Measurements from ENCODE around the gene KCTD17.
A peak's percentile ranks its signal among the peaks of the same experiment; 100 is the strongest.

KCTD17 gene

DNA sequence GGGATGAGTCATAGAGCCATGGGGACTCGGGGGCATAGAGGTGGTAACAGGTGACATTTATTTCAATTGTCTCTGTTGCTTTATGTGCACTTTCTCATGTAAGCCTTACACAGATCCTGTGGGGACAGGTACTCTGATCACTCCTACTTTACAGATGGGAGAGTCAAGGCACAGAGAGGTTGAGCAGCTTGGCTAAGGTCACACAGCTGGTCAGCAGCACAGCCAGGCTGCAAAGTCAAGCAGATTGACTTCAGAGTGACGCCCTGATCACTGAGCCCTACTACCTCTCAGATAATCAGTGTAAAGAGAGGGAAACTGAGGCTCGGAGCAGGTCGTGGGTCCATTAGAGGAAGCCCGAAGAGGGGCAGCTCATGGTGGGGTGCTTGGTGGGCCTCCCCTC is 54.4 kb downstream of the KCTD17 start:
- no peak overlapping the region for H3K27ac Mint-ChIP-seq
- no peak overlapping the region for H3K4me3 Mint-ChIP-seq
- no peak for ATAC-seq

DNA sequence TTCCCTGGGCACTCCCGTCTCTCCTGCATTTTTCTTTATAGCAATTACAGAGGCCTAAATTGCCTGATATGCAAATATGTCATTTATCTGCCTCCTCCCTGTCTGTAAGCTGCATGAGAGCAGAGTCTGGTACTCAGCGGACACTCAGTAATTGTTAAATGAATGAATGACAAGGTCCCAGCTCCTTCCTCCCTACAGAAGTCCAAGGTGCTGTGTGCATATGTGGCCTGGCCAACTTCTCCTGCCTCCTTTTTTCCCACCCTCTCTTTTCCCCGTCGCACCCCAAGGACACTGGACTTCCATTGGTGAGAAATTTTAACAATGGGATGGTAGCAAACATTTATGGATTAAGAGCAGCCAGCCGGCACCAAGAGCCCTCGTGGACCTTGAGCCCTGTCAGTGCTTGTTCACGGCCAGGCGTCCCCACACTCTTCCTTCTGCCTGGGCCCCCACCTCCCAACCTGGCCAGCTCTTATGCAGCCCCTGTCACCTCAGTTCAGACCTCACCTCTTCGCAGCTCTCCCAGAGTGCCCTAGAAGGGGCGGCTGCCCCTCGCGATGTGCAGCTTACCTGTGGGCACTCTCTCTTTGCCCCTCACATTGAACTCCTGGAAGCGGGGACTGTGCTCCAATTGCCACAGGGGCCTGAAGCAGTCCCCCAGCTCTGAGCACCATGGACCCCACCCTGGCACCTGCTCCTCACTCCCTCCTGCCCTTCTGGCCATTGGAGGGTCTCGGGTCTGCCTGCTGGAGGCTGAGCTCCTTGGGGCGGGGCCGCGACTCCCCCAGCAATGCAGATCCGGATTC is 56.5 kb downstream of the KCTD17 start:
- Mint-ChIP-seq H3K9me3 (no peaks in the 10 kb centered on the region), H3K4me3 (no peak overlapping the region), H3K27me3 (peaks cover 37% of the 10 kb centered on the region), H3K27ac (no peak overlapping the region), H3K36me3 (no peaks in the 10 kb centered on the region), H3K4me1 (peaks cover 10% of the 10 kb centered on the region)
- ATAC-seq, result no peak

More for the DNA sequence above, 54.4 kb downstream of the KCTD17 start:
- peaks cover 10% of the 10 kb centered on the region for H3K4me1 Mint-ChIP-seq
- peaks cover 37% of the 10 kb centered on the region for H3K27me3 Mint-ChIP-seq
- H3K9me3 Mint-ChIP-seq, result no peaks in the 10 kb centered on the region
- H3K36me3 Mint-ChIP-seq, result no peaks in the 10 kb centered on the region

DNA sequence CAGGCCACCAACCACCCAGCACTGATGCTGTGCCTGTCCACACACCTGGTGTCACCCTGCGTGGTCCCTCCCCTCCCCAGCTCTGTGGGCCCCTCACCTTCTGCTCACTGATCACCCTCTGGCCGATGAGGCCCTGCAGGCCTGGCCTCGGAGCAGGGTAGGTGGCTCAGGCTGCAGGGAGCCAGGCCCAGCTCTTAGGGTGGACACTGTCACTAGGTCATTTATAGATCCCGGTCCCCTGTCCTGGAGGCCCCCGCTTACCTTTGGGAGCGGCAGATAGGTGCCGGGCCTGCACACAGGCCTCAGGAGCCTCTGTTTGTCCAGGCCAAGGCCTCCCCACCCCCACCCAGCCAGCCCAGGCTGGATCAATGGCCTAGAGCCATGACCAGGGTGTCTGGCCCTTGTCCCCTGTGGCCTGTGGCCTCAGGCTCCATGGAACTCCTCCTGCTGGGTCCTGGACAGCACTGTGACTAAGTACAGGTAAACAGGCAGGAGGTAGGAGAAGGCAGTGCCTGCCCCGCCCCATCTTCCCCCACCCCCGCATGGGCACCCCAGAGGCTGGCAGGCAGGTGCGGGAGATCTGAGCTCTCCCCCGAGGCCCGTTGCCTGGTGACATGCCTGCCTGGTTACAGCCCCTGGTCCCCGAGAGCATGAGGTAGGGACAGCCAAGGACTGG is 57.8 kb downstream of the KCTD17 start, which contains the start of gene TMPRSS6:
TMPRSS6 (minus strand) TSS at position 472 of the 676 bp plus-strand sequence. CDS start 6,296 bp downstream, outside the sequence.
- peak; percentile 25 for ATAC-seq
- Mint-ChIP-seq H3K27ac (no peak within 1 kb of the TSS), H3K36me3 (no peaks in the 10 kb centered on the region), H3K4me3 (no peak within 1 kb of the TSS), H3K4me1 (no peaks in the 10 kb centered on the region), H3K9me3 (no peaks in the 10 kb centered on the region), H3K27me3 (peaks cover 26% of the 10 kb centered on the region)

DNA sequence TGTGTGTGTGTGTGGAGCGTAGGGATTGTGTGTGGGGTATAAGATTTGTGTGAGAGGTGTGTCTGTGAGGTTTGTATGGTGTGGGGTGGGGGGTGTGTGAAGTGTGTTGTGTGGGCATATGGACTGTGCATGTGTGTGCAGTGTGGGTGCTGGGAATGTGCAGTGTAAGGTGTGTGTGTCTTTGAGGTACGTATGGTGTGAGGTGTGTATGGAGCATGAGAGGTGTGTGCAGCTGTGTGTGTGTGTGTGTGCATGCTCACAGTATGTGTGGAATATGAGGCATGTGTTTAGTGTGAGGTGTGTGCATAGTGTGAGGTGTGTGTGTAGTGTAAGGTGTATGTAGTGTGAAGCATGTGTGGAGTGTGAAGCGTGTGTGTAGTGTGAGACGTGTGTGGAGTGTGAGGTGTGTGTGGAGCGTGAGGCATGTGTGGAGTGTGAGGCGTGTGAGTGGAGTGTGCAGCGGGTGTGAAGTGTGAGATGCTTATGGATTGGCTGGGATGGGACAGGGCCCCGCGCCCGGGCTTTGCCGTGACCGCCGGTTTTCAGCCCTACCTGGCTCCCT is 59.7 kb downstream of the KCTD17 start:
- Mint-ChIP-seq H3K27me3 (peaks cover 23% of the 10 kb centered on the region), H3K4me3 (no peak overlapping the region), H3K36me3 (no peaks in the 10 kb centered on the region), H3K27ac (no peak overlapping the region), H3K4me1 (no peaks in the 10 kb centered on the region), H3K9me3 (no peaks in the 10 kb centered on the region)
- ATAC-seq, result no peak

DNA sequence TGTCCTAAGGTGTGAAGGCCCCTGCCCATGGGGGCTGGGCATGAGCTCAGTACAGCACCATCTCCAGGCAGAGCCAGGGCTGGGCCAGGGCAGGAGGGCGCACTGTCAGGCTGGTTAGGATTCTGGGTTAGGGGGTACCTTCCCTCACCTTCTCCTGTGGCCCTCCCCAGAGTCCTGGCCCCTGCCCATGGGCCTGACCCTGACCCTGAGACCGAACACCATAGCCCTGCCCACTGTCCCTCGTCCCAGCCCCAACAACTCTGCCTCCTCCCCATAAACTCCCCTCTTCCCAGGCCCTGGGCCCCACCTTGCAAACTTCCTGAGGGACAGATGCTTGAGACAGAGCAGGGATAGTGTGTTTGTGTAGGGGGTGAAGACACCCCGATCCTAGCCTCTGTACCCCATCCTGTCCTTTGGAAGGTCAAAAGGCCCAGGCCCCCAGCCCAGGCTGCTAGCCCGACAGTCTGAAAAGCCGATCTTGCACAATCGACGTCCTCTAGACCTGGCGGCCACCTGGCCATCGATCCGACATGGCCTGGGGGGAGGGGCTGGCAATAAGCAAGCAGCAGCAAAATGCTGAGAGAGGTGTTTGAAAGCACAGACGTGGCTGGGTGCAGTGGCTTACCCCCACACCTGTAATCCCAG is 60.7 kb downstream of the KCTD17 start:
- ATAC-seq, result no peak
- Mint-ChIP-seq H3K4me1 (no peaks in the 10 kb centered on the region), H3K27ac (no peak overlapping the region), H3K27me3 (peaks cover 15% of the 10 kb centered on the region), H3K4me3 (no peak overlapping the region), H3K9me3 (no peaks in the 10 kb centered on the region), H3K36me3 (no peaks in the 10 kb centered on the region)

Data from stimulated activated memory B cell treated with anti-CD40 and anti-IgM and Interleukin-4, amounts not matched to agents 10 μg/mL and 1 μg/mL and 100 μg/mL, for 72 hours (primary cell).